CD4-positive, alpha-beta T cell treated with Interleukin-10 for 1 hour (primary cell): ENCODE results near the gene GRIK5.

Experiments
- DNase-seq: peaks from one replicate; pipeline ENCODE4 v3.0.0-alpha.2; 2020

Gene GRIK5

GRCh38 chr19:42075364-42075615 is 5.3 kb upstream of the GRIK5 start:
- no peak for DNase-seq

- DNase-seq, result no peak
Measured at GRCh38 chr19:42074513-42075363, 4.7 kb upstream of the GRIK5 start.

- no peak for DNase-seq
Measured at GRCh38 chr19:42071247-42071646, 1.2 kb upstream of the GRIK5 start.

GRCh38 chr19:42068756-42069571 is 1.0 kb downstream of the GRIK5 start:
- no peak for DNase-seq

GRCh38 chr19:42068361-42068755 is 1.6 kb downstream of the GRIK5 start:
- no peak for DNase-seq

- no peak for DNase-seq
Measured at GRCh38 chr19:42067315-42067888, 2.6 kb downstream of the GRIK5 start.

GRCh38 chr19:42066075-42066754 is 3.8 kb downstream of the GRIK5 start:
- no peak for DNase-seq

- DNase-seq, result no peak
Measured at GRCh38 chr19:42065511-42065910, 4.5 kb downstream of the GRIK5 start.

- DNase-seq, result no peak
Measured at GRCh38 chr19:42065051-42065450, 5.0 kb downstream of the GRIK5 start.

GRCh38 chr19:42064432-42064831 is 5.6 kb downstream of the GRIK5 start:
- no peak for DNase-seq

GRCh38 chr19:42062381-42062780 is 7.6 kb downstream of the GRIK5 start:
- no peak for DNase-seq

- DNase-seq, result no peak
Measured at GRCh38 chr19:42060117-42060516, 9.9 kb downstream of the GRIK5 start.

- no peak for DNase-seq
Measured at GRCh38 chr19:42059196-42059595, 10.8 kb downstream of the GRIK5 start.

- DNase-seq, result no peak
Measured at GRCh38 chr19:42057846-42058245, 12.2 kb downstream of the GRIK5 start.

- no peak for DNase-seq
Measured at GRCh38 chr19:42054205-42054604, 15.8 kb downstream of the GRIK5 start.

GRCh38 chr19:42053037-42053935 is 16.7 kb downstream of the GRIK5 start:
- DNase-seq, result no peak

- DNase-seq, result no peak
Measured at GRCh38 chr19:42052241-42052863, 17.7 kb downstream of the GRIK5 start.

- DNase-seq, result no peak
Measured at GRCh38 chr19:42051166-42052115, 18.6 kb downstream of the GRIK5 start.

- peak; percentile 26 for DNase-seq
Measured at GRCh38 chr19:42048992-42049391, 21.0 kb downstream of the GRIK5 start.

- DNase-seq, result no peak
Measured at GRCh38 chr19:42045575-42045974, 24.4 kb downstream of the GRIK5 start.
